Endothelial cell of umbilical vein (primary cell): ENCODE data around the gene SERPINB11. TPM values are rescaled to one million over a fixed set of nuclear protein-coding genes. Genes with fewer than 3 reads are reported as not detected.

Experiments
- BruUV-seq: library from RNA; stranded (reverse); fragments of 400-500 nt; replicated peaks from 2 replicates; lab custom pipeline; 2021; lab: Mats Ljungman, UMichigan
- CTCF ChIA-PET: fragments of 300-600, 350-600 bp; sonication (Branson Sonifier 250); formaldehyde crosslinking; loops from one replicate; lab custom pipeline; 2021; ENCODE audit warnings: antibody characterized with exemption, inconsistent platforms; lab: Charles Lee
- POLR2A ChIA-PET: fragments of 300-600, 350-600 bp; sonication (Branson Sonifier 250); formaldehyde crosslinking; loops from one replicate; lab custom pipeline; 2021; ENCODE audit warnings: antibody characterized with exemption, inconsistent platforms; lab: Charles Lee
- DNase-seq: peaks from one replicate; pipeline ENCODE4 v3.0.0-alpha.2; 2011; ENCODE audit warnings: low read depth, low spot score
- FAIRE-seq: peaks from 2 replicates; lab custom pipeline; 2011; peaks lifted over from hg19 to GRCh38; lab: Jason Lieb, UNC
- H2AFZ ChIP-seq: 2 replicates; pipeline ENCODE4 v1.6.0; 2012; ENCODE audit warnings: low read depth, low read length, control low read depth, inconsistent platforms
- H3K27ac ChIP-seq: 2 replicates; pipeline ENCODE4 v1.5.1; 2011; ENCODE audit warnings: low read depth, mild to moderate bottlenecking, control low read depth, low read length, moderate library complexity; ENCODE audit not compliant: insufficient read depth
- H3K27me3 ChIP-seq, 2 experiments: 2 replicates each; pipeline versions ENCODE4 v1.6.0 to v1.6.1; 2011; ENCODE audit warnings: low read length in 2 of 2, mixed read lengths in 1 of 2; ENCODE audit not compliant: control insufficient read depth in 2 of 2, insufficient read depth in 2 of 2
- H3K36me3 ChIP-seq, 2 experiments: 2 replicates in 1 of 2; 3 replicates in 1 of 2; pipeline ENCODE4 v1.5.1; 2011; ENCODE audit warnings: low read length in 2 of 2, mild to moderate bottlenecking in 1 of 2, moderate library complexity in 1 of 2; ENCODE audit not compliant: control insufficient read depth in 2 of 2, insufficient read depth in 2 of 2; ENCODE audit errors: extremely low read depth in 1 of 2
- H3K4me1 ChIP-seq: 3 replicates; pipeline ENCODE4 v1.5.1; 2011; ENCODE audit warnings: mild to moderate bottlenecking, low read length; ENCODE audit not compliant: control insufficient read depth, insufficient read depth; ENCODE audit errors: extremely low read depth
- H3K4me2 ChIP-seq: 2 replicates; pipeline ENCODE4 v1.6.1; 2011; ENCODE audit warnings: low read length, control low read depth, mixed read lengths; ENCODE audit not compliant: insufficient read depth
- H3K4me3 ChIP-seq, 3 experiments: fragments of 200-600 bp in 1 of 3; sonication (generic), shearing (Covaris generic) in 1 of 3; replicated peaks in 1 of 3; 2 replicates each; pipeline ENCODE4 v1.5.1; 2011 to 2016; ENCODE audit warnings: control low read depth in 3 of 3, low read length in 3 of 3, mild to moderate bottlenecking in 2 of 3, inconsistent platforms in 1 of 3, low read depth in 1 of 3, moderate library complexity in 1 of 3; ENCODE audit not compliant: insufficient read depth in 1 of 3
- H3K79me2 ChIP-seq: 2 replicates; pipeline ENCODE4 v1.6.0; 2012; ENCODE audit warnings: low read length, inconsistent platforms; ENCODE audit not compliant: control insufficient read depth, insufficient read depth
- H3K9ac ChIP-seq: replicated peaks from 2 replicates; pipeline ENCODE3; 2011; ENCODE audit warnings: low read length, control low read depth; ENCODE audit not compliant: insufficient read depth; ENCODE audit errors: extremely low read depth
- H3K9me1 ChIP-seq: replicated peaks from 3 replicates; pipeline ENCODE4 v1.6.0; 2011; ENCODE audit warnings: mild to moderate bottlenecking, low read length; ENCODE audit not compliant: control insufficient read depth, insufficient read depth; ENCODE audit errors: extremely low read depth
- H3K9me3 ChIP-seq: replicated peaks from 2 replicates; pipeline ENCODE4 v1.5.1; 2012; ENCODE audit warnings: low read length, inconsistent platforms; ENCODE audit not compliant: control insufficient read depth, insufficient read depth
- H4K20me1 ChIP-seq: replicated peaks from 2 replicates; pipeline ENCODE3; 2011; ENCODE audit warnings: mild to moderate bottlenecking, low read length; ENCODE audit not compliant: control insufficient read depth, insufficient read depth; ENCODE audit errors: extremely low read depth
- CTCF ChIP-seq, 2 donors: IDR thresholded peaks; 1 replicate in 1 of 2; 2 replicates in 1 of 2; pipeline ENCODE4 v1.5.1; 2011; ENCODE audit warnings: low read length in 2 of 2, mild to moderate bottlenecking in 2 of 2, moderate library complexity in 2 of 2, control low read depth in 1 of 2, inconsistent platforms in 1 of 2, low read depth in 1 of 2; ENCODE audit not compliant: insufficient read depth in 1 of 2; ENCODE audit errors: extremely low read depth in 1 of 2
- EZH2 ChIP-seq: IDR thresholded peaks from 2 replicates; pipeline ENCODE4 v1.6.1; 2012; ENCODE audit warnings: borderline replicate concordance, low read depth, mild to moderate bottlenecking, moderate library complexity, low read length, inconsistent platforms; ENCODE audit not compliant: severe bottlenecking
- FOS ChIP-seq: IDR thresholded peaks from 2 replicates; pipeline ENCODE4 v1.6.1; 2011; ENCODE audit warnings: mild to moderate bottlenecking, low read length, moderate library complexity, borderline replicate concordance; ENCODE audit not compliant: insufficient read depth
- GATA2 ChIP-seq: IDR thresholded peaks from 2 replicates; pipeline ENCODE4 v1.7.0; 2011; ENCODE audit warnings: low read depth, mild to moderate bottlenecking, moderate library complexity, mixed read lengths, low read length; ENCODE audit not compliant: insufficient read length, insufficient read depth
- JUN ChIP-seq: IDR thresholded peaks from 2 replicates; pipeline ENCODE4 v1.6.1; 2011; ENCODE audit warnings: borderline replicate concordance, low read depth; ENCODE audit not compliant: insufficient read length, insufficient read depth
- MYC ChIP-seq: IDR thresholded peaks from one replicate; pipeline ENCODE4 v1.6.1; 2011; ENCODE audit warnings: mild to moderate bottlenecking, low read depth, low read length
- POLR2A ChIP-seq: IDR thresholded peaks from 2 replicates; pipeline ENCODE4 v1.6.1; 2012; ENCODE audit warnings: low read depth, mild to moderate bottlenecking, control low read depth, low read length
- POLR2AphosphoS5 ChIP-seq: IDR thresholded peaks from 2 replicates; pipeline ENCODE4 v1.6.1; 2012; ENCODE audit warnings: low read depth, mild to moderate bottlenecking, control low read depth, low read length, moderate library complexity; ENCODE audit not compliant: insufficient read depth
- dilution Hi-C: fragments of 300-500 bp; cut with MboI; formaldehyde crosslinking; loops from one replicate; pipeline ENCODE4 v1.15.0; 2019; ENCODE audit warnings: low sequenced_read_pairs; ENCODE audit not compliant: extremely low pct_ligation_motif_present
- intact Hi-C: fragments of 100-400 bp; cut with micrococcal nuclease; formaldehyde crosslinking; loops from one replicate; pipeline ENCODE4 v1.10.0; 2022
- polyA plus RNA-seq, 4 experiments: library from polyadenylated mRNA; depleted of rRNA in 3 of 4; stranded (reverse) in 3 of 4; unstranded in 1 of 4; fragments of >200 nt; gene quantifications; 2 replicates each; pipeline versions ENCODE4 v1.2.1 to v1.2.3, GENCODE V29; 2011 to 2012; ENCODE audit warnings: missing spikeins in 1 of 4
- total RNA-seq: library from RNA; stranded (reverse); gene quantifications from 2 replicates; pipeline ENCODE4 v1.2.3, GENCODE V29; 2021
- TF ChIP-seq, protein P1 (sequence below): IDR thresholded peaks from 2 replicates; pipeline ENCODE4 v1.6.1; 2011; ENCODE audit not compliant: insufficient read depth, insufficient read length

Gene SERPINB11
- total and polyA plus RNA-seq, 2 donors (not counting 3 experiments of a cell fraction or from before 2014, with no cell fraction given) = not detected

DNA sequence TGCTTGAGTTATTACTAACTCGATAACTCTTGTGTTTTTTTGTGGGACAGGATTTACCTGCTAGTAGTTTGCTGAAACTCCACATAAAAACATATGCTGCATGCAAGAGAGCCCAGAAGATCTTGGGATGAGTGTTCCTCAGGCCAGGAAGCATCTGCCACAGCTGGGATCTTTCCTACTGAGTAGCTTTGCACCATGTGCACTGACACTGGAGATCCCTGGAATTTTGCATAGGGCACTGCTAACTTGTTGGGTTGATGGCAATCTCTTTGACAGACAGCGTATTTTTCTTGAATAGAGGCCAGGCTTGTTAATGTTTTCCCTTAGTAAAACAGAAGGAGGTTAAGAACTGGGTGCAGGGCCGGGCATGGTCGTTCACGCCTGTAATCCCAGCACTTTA, 808 bp upstream of the SERPINB11 start:
- H3K79me2 ChIP-seq = no peaks in the 10 kb centered on the region
- intact Hi-C loops = no loop called here
- no peak for FAIRE-seq
- no TSS peak for BruUV-seq
- H4K20me1 ChIP-seq = no peaks in the 10 kb centered on the region
- dilution Hi-C loops = no loop called here
- H3K36me3 ChIP-seq = no peaks in the 10 kb centered on the region
- POLR2A ChIA-PET = no interaction called here
- DNase-seq = no peak
- no peaks in the 10 kb centered on the region for H3K9me1 ChIP-seq
- H3K4me1 ChIP-seq = no peaks in the 10 kb centered on the region
- no peaks in the 10 kb centered on the region for H3K9me3 ChIP-seq
- no peak overlapping the region for H3K4me2 ChIP-seq
- no peak overlapping the region for H2AFZ ChIP-seq
- TF ChIP-seq, protein P1, sequence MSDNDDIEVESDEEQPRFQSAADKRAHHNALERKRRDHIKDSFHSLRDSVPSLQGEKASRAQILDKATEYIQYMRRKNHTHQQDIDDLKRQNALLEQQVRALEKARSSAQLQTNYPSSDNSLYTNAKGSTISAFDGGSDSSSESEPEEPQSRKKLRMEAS = no peak
- TF ChIP-seq POLR2AphosphoS5 (no peak), EZH2 (no peak), JUN (no peak), GATA2 (no peak), POLR2A (no peak), MYC (no peak), FOS (no peak), CTCF (IDR thresholded peaks at IDR 0.05; ENCODE audit: extremely low read depth in 1 of 2, insufficient read depth in 1 of 2, low read depth in 1 of 2, low read length in 2 of 2) (no peak)
- H3K4me3 ChIP-seq = no peak overlapping the region
- H3K27me3 ChIP-seq = no peaks in the 10 kb centered on the region
- CTCF ChIA-PET = interaction anchor here (0.8 to 1.3 kb wide), 3 partner anchors 10 to 124 kb away, joined by 3 to 4 read pairs (median 3); no protein-coding TSS in a partner anchor
- H3K9ac ChIP-seq = no peak overlapping the region
- no peak overlapping the region for H3K27ac ChIP-seq
